ENCODE data around the gene ARMCX6. TPM values are rescaled to one million over a fixed set of nuclear protein-coding genes. Genes with fewer than 3 reads are reported as not detected.
"Not testable (repeated sequence)": the region's sequence is repeated elsewhere in the genome, so short reads cannot be mapped to it uniquely, and the experiment has no call there.

ARMCX6 gene
- total RNA-seq, 1 donor from 2014 or later, result 50.5 TPM

GRCh38 chrX:101656817-101657216, 39.0 kb upstream of the ARMCX6 start:
- H3K4me1 Mint-ChIP-seq, result peaks cover 20% of the 10 kb centered on the region
- ChIA-PET POLR2A (no interaction called here), CTCF (no interaction called here)
- no peak overlapping the region for H3K27ac Mint-ChIP-seq
- H3K36me3 Mint-ChIP-seq (ENCODE audit: low read depth), result no peaks in the 10 kb centered on the region
- intact Hi-C loops (cut with micrococcal nuclease), result no loop called here
- H3K9me3 Mint-ChIP-seq, result no peaks in the 10 kb centered on the region
- no peak for TF ChIP-seq CTCF (IDR thresholded peaks at IDR 0.05)
- no peak overlapping the region for H3K4me3 Mint-ChIP-seq
- H3K27me3 Mint-ChIP-seq, result peaks cover 2% of the 10 kb centered on the region
- ATAC-seq (ENCODE audit: low read depth), result no peak
- no peak for DNase-seq

GRCh38 chrX:101655534-101655933, 37.7 kb upstream of the ARMCX6 start:
- Mint-ChIP-seq H3K36me3 (ENCODE audit: low read depth) (no peaks in the 10 kb centered on the region), H3K4me1 (peaks cover 20% of the 10 kb centered on the region), H3K4me3 (peak overlapping the region; percentile 15), H3K27ac (no peak overlapping the region), H3K9me3 (no peaks in the 10 kb centered on the region), H3K27me3 (peaks cover 2% of the 10 kb centered on the region)
- TF ChIP-seq CTCF (IDR thresholded peaks at IDR 0.05), result no peak
- CTCF ChIA-PET, result no interaction called here
- POLR2A ChIA-PET, result no interaction called here
- ATAC-seq (ENCODE audit: low read depth) (no peak), DNase-seq (no peak)
- intact Hi-C loops (cut with micrococcal nuclease), result no loop called here

- ATAC-seq (ENCODE audit: low read depth); POLR2A ChIA-PET; DNase-seq; CTCF ChIA-PET; H3K4me1 Mint-ChIP-seq; H3K27ac Mint-ChIP-seq; H3K4me3 Mint-ChIP-seq; intact Hi-C loops (cut with micrococcal nuclease); H3K36me3 Mint-ChIP-seq (ENCODE audit: low read depth); H3K9me3 Mint-ChIP-seq; H3K27me3 Mint-ChIP-seq: not testable (repeated sequence)
Observed at GRCh38 chrX:101647716-101648115, 29.9 kb upstream of the ARMCX6 start.

GRCh38 chrX:101642093-101642492, 24.3 kb upstream of the ARMCX6 start:
- H3K4me3 Mint-ChIP-seq, result no peak overlapping the region
- no peaks in the 10 kb centered on the region for H3K36me3 Mint-ChIP-seq (ENCODE audit: low read depth)
- intact Hi-C loops (cut with micrococcal nuclease), result no loop called here
- TF ChIP-seq CTCF (IDR thresholded peaks at IDR 0.05), result no peak
- no peaks in the 10 kb centered on the region for H3K27me3 Mint-ChIP-seq
- H3K4me1 Mint-ChIP-seq, result peaks cover 2% of the 10 kb centered on the region
- ChIA-PET CTCF (no interaction called here), POLR2A (no interaction called here)
- no peaks in the 10 kb centered on the region for H3K9me3 Mint-ChIP-seq
- ATAC-seq (ENCODE audit: low read depth), result no peak
- H3K27ac Mint-ChIP-seq, result no peak overlapping the region
- DNase-seq, result no peak

- DNase-seq (no peak), ATAC-seq (ENCODE audit: low read depth) (no peak)
- ChIA-PET POLR2A (no interaction called here), CTCF (no interaction called here)
- intact Hi-C loops (cut with micrococcal nuclease), result no loop called here
- no peak overlapping the region for H3K4me3 Mint-ChIP-seq
- H3K27ac Mint-ChIP-seq, result no peak overlapping the region
- no peaks in the 10 kb centered on the region for H3K36me3 Mint-ChIP-seq (ENCODE audit: low read depth)
- no peaks in the 10 kb centered on the region for H3K9me3 Mint-ChIP-seq
- no peaks in the 10 kb centered on the region for H3K27me3 Mint-ChIP-seq
- no peak for TF ChIP-seq CTCF (IDR thresholded peaks at IDR 0.05)
- H3K4me1 Mint-ChIP-seq, result peaks cover 2% of the 10 kb centered on the region
Observed at GRCh38 chrX:101639583-101639982, 21.8 kb upstream of the ARMCX6 start.

- Mint-ChIP-seq H3K9me3 (no peaks in the 10 kb centered on the region), H3K4me1 (peaks cover 17% of the 10 kb centered on the region), H3K36me3 (ENCODE audit: low read depth) (peaks cover 14% of the 10 kb centered on the region), H3K27ac (no peak overlapping the region), H3K27me3 (no peaks in the 10 kb centered on the region), H3K4me3 (peak overlapping the region; percentile 19)
- DNase-seq (no peak), ATAC-seq (ENCODE audit: low read depth) (no peak)
- POLR2A ChIA-PET, result no interaction called here
- intact Hi-C loops (cut with micrococcal nuclease), result loop anchor here (5.0 kb wide), 3 partner anchors 138 to 202 kb away; no protein-coding TSS in a partner anchor
- no peak for TF ChIP-seq CTCF (IDR thresholded peaks at IDR 0.05)
- CTCF ChIA-PET, result no interaction called here
Observed at GRCh38 chrX:101619364-101619763, 1.6 kb upstream of the ARMCX6 start.

All from activated B cell treated with CpG ODN at 0.5 μM for 24 hours (primary cell).